HepG2 (cell line): ENCODE results near the gene SPACDR. TPM values are rescaled to one million over a fixed set of nuclear protein-coding genes. Genes with fewer than 3 reads are reported as not detected.

Experiments
- ARID2 ChIP-seq: sonication (generic); formaldehyde crosslinking; IDR thresholded peaks from 2 replicates; pipeline ENCODE4 v1.8.1; 2022; ENCODE audit warnings: mild to moderate bottlenecking, missing genetic modification reagents, borderline replicate concordance
- ATF5 ChIP-seq: sonication (generic); formaldehyde crosslinking; IDR thresholded peaks from 2 replicates; pipeline ENCODE4 v1.4.0; 2020; ENCODE audit warnings: mild to moderate bottlenecking, low read depth, missing genetic modification reagents
- CHD4 ChIP-seq: fragments of 200-600 bp; sonication (generic); IDR thresholded peaks from 2 replicates; pipeline ENCODE4 v1.7.0; 2017; ENCODE audit warnings: mild to moderate bottlenecking, low read length, borderline replicate concordance
- CREM ChIP-seq, 2 experiments: sonication (generic) in 1 of 2; formaldehyde crosslinking in 1 of 2; IDR thresholded peaks; 2 replicates each; pipeline versions ENCODE4 v1.4.0 to v1.6.1; 2016 to 2020; ENCODE audit warnings: antibody characterized with exemption in 1 of 2, mild to moderate bottlenecking in 1 of 2, missing genetic modification reagents in 1 of 2
- FUBP1 ChIP-seq: sonication (generic); formaldehyde crosslinking; IDR thresholded peaks from 2 replicates; pipeline ENCODE4 v1.5.1; 2020; ENCODE audit warnings: missing genetic modification reagents, mild to moderate bottlenecking, borderline replicate concordance
- HNF4A ChIP-seq: sonication (generic); formaldehyde crosslinking; IDR thresholded peaks from 2 replicates; pipeline ENCODE4 v1.4.0; 2020; ENCODE audit warnings: missing genetic modification reagents
- HNRNPL ChIP-seq: fragments of 200-400 bp; formaldehyde crosslinking; IDR thresholded peaks from 2 replicates; pipeline ENCODE4 v1.6.1; 2017; ENCODE audit warnings: mild to moderate bottlenecking, low read depth, low read length
- MATR3 ChIP-seq: sonication (generic); formaldehyde crosslinking; IDR thresholded peaks from 2 replicates; pipeline ENCODE4 v1.4.0; 2020; ENCODE audit warnings: missing genetic modification reagents
- MED8 ChIP-seq: sonication (generic); formaldehyde crosslinking; IDR thresholded peaks from 2 replicates; pipeline ENCODE4 v1.8.1; 2023; ENCODE audit warnings: mild to moderate bottlenecking, missing genetic modification reagents; ENCODE audit not compliant: insufficient replicate concordance
- NBN ChIP-seq: fragments of 450-650 bp; conservative IDR thresholded peaks from 2 replicates; pipeline ENCODE4 v1.6.1; 2017
- NPAS2 ChIP-seq: sonication (generic); formaldehyde crosslinking; IDR thresholded peaks from 2 replicates; pipeline ENCODE4 v1.8.0; 2022; ENCODE audit warnings: mild to moderate bottlenecking, missing genetic modification reagents, borderline replicate concordance
- NR3C1 ChIP-seq: sonication (generic); formaldehyde crosslinking; IDR thresholded peaks from 2 replicates; pipeline ENCODE4 v1.4.0; 2020; ENCODE audit warnings: missing genetic modification reagents
- SP2 ChIP-seq: sonication (generic); formaldehyde crosslinking; IDR thresholded peaks from 2 replicates; pipeline ENCODE4 v1.5.1; 2020; ENCODE audit warnings: mild to moderate bottlenecking, missing genetic modification reagents
- STAT5B ChIP-seq: sonication (generic); formaldehyde crosslinking; IDR thresholded peaks from 2 replicates; pipeline ENCODE4 v1.4.0; 2020; ENCODE audit warnings: missing genetic modification reagents
- THAP11 ChIP-seq: IDR thresholded peaks from 2 replicates; pipeline ENCODE4 v1.6.1; 2016; ENCODE audit warnings: missing biosample characterization, missing genetic modification reagents
- ZBTB21 ChIP-seq: sonication (generic); formaldehyde crosslinking; IDR thresholded peaks from 2 replicates; pipeline ENCODE4 v1.4.0; 2020; ENCODE audit warnings: missing genetic modification reagents
- ZNF292 ChIP-seq: sonication (generic); formaldehyde crosslinking; IDR thresholded peaks from 2 replicates; pipeline ENCODE4 v1.8.1; 2022; ENCODE audit warnings: mild to moderate bottlenecking, low read depth, missing genetic modification reagents, borderline replicate concordance
- ZNF367 ChIP-seq: sonication (generic); formaldehyde crosslinking; IDR thresholded peaks from 2 replicates; pipeline ENCODE4 v1.4.0; 2020; ENCODE audit warnings: missing genetic modification reagents, borderline replicate concordance
- ZNF496 ChIP-seq: sonication (generic); formaldehyde crosslinking; IDR thresholded peaks from 2 replicates; pipeline ENCODE4 v1.8.1; 2023; ENCODE audit warnings: mild to moderate bottlenecking, moderate library complexity, missing genetic modification reagents; ENCODE audit not compliant: insufficient replicate concordance
- ZNF839 ChIP-seq: sonication (generic); formaldehyde crosslinking; IDR thresholded peaks from 2 replicates; pipeline ENCODE4 v1.4.0; 2020; ENCODE audit warnings: missing genetic modification reagents, mild to moderate bottlenecking, borderline replicate concordance
- ZNF878 ChIP-seq: sonication (generic); formaldehyde crosslinking; IDR thresholded peaks from 2 replicates; pipeline ENCODE4 v1.8.1; 2023; ENCODE audit warnings: mild to moderate bottlenecking, missing genetic modification reagents, moderate library complexity
- polyA plus RNA-seq, 8 experiments: library from polyadenylated mRNA; depleted of rRNA in 3 of 8; stranded (reverse) in 7 of 8; unstranded in 1 of 8; fragments of >200 nt; fragmentation: Illumina TruSeq in 4 of 8; extraction: Trizol in 4 of 8; gene quantifications; 2 replicates each; pipeline versions ENCODE4 v1.2.1 to v1.2.3, GENCODE V29; 2011 to 2016; ENCODE audit warnings: low read depth in 4 of 8, missing spikeins in 1 of 8, mixed read lengths in 1 of 8; ENCODE audit not compliant: insufficient read depth in 1 of 8
- total RNA-seq, 5 experiments: library from RNA; depleted of rRNA; stranded (reverse); fragments of >200 nt; fragmentation: Illumina TruSeq; extraction: Trizol; gene quantifications; 2 replicates each; pipeline ENCODE4 v1.2.3, GENCODE V29; 2016; ENCODE audit warnings: low read depth in 1 of 5
- TF ChIP-seq, protein P1 (sequence below): sonication (generic); formaldehyde crosslinking; IDR thresholded peaks from 2 replicates; pipeline ENCODE4 v1.8.0; 2022; ENCODE audit warnings: missing genetic modification reagents, mild to moderate bottlenecking, moderate library complexity, borderline replicate concordance
- TF ChIP-seq, protein P2 (sequence below): IDR thresholded peaks from 2 replicates; pipeline ENCODE4 v1.6.1; 2012; ENCODE audit warnings: low read depth, low read length, improper control_type of control experiment

Gene SPACDR
- total and polyA plus RNA-seq, 2 of the 13 experiments (the other 11 are each of a cell fraction or from before 2014, with no cell fraction given): 0.41 TPM; not detected in 1

- peak; percentile 31; the same call in 1 of the 2 replicates for TF ChIP-seq THAP11 (CRISPR knock-in tag)
- no peak for TF ChIP-seq NBN
- TF ChIP-seq NR3C1 (CRISPR knock-in tag): no peak
- TF ChIP-seq ARID2 (CRISPR knock-in tag): no peak
- TF ChIP-seq ZNF367 (CRISPR knock-in tag): no peak
- TF ChIP-seq ZNF839 (CRISPR knock-in tag): no peak
- no peak for TF ChIP-seq HNF4A (CRISPR knock-in tag)
- TF ChIP-seq SP2 (CRISPR knock-in tag): no peak
- no peak for TF ChIP-seq STAT5B
- TF ChIP-seq CREM (IDR thresholded peaks at IDR 0.05): no peak
- TF ChIP-seq CREM (CRISPR knock-in tag; IDR thresholded peaks at IDR 0.05): no peak
- TF ChIP-seq, protein P1, sequence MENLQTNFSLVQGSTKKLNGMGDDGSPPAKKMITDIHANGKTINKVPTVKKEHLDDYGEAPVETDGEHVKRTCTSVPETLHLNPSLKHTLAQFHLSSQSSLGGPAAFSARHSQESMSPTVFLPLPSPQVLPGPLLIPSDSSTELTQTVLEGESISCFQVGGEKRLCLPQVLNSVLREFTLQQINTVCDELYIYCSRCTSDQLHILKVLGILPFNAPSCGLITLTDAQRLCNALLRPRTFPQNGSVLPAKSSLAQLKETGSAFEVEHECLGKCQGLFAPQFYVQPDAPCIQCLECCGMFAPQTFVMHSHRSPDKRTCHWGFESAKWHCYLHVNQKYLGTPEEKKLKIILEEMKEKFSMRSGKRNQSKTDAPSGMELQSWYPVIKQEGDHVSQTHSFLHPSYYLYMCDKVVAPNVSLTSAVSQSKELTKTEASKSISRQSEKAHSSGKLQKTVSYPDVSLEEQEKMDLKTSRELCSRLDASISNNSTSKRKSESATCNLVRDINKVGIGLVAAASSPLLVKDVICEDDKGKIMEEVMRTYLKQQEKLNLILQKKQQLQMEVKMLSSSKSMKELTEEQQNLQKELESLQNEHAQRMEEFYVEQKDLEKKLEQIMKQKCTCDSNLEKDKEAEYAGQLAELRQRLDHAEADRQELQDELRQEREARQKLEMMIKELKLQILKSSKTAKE (CRISPR knock-in tag): no peak
- TF ChIP-seq, protein P2, sequence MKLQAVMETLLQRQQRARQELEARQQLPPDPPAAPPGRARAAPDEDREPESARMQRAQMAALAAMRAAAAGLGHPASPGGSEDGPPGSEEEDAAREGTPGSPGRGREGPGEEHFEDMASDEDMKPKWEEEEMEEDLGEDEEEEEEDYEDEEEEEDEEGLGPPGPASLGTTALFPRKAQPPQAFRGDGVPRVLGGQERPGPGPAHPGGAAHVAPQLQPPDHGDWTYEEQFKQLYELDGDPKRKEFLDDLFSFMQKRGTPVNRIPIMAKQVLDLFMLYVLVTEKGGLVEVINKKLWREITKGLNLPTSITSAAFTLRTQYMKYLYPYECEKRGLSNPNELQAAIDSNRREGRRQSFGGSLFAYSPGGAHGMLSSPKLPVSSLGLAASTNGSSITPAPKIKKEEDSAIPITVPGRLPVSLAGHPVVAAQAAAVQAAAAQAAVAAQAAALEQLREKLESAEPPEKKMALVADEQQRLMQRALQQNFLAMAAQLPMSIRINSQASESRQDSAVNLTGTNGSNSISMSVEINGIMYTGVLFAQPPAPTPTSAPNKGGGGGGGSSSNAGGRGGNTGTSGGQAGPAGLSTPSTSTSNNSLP: no peak
- no peak for TF ChIP-seq NPAS2
- no peak for TF ChIP-seq ZNF292
- no peak for TF ChIP-seq MED8 (CRISPR knock-in tag)
- TF ChIP-seq CHD4: no peak
- no peak for TF ChIP-seq HNRNPL
- no peak for TF ChIP-seq ZNF878 (CRISPR knock-in tag)
- no peak for TF ChIP-seq MATR3
- no peak for TF ChIP-seq FUBP1 (CRISPR knock-in tag)
- TF ChIP-seq ZNF496: no peak
- no peak for TF ChIP-seq ATF5 (CRISPR knock-in tag)
- TF ChIP-seq ZBTB21 (CRISPR knock-in tag): no peak
Observed at GRCh38 chr7:100483090-100483721, 19.1 kb upstream of the SPACDR start (continued).
